Ascending aorta (tissue), 2 donors: ENCODE results near the gene COL13A1. TPM values are rescaled to one million over a fixed set of nuclear protein-coding genes. Genes with fewer than 3 reads are reported as not detected.

ENCODE experiments used
- DNase-seq, 2 donors: peaks; one replicate each; pipeline ENCODE4 v3.0.0-alpha.2; 2019; ENCODE audit warnings: low spot score in 2 of 2
- H3K27ac ChIP-seq, 2 donors: fragments of 200-600 bp; sonication (generic); one replicate each; pipeline ENCODE4 v1.5.1; 2016 to 2017; ENCODE audit warnings: mild to moderate bottlenecking in 1 of 2
- H3K27me3 ChIP-seq: fragments of 200-600 bp; sonication (generic); one replicate; pipeline ENCODE4 v1.5.1; 2017
- H3K36me3 ChIP-seq, 2 donors: fragments of 200-600 bp; sonication (generic); one replicate each; pipeline ENCODE4 v1.5.1; 2016
- H3K4me1 ChIP-seq, 2 donors: fragments of 200-600 bp; sonication (generic); one replicate each; pipeline ENCODE4 v1.5.1; 2016 to 2017; ENCODE audit warnings: mild to moderate bottlenecking in 1 of 2
- H3K4me3 ChIP-seq, 2 donors: fragments of 200-600 bp; sonication (generic); one replicate each; pipeline ENCODE4 v1.5.1; 2016 to 2017; ENCODE audit warnings: mild to moderate bottlenecking in 1 of 2
- H3K9me3 ChIP-seq, 2 donors: fragments of 200-600 bp; sonication (generic); one replicate each; pipeline ENCODE4 v1.5.1; 2016
- intact Hi-C: fragments of 100-400 bp; cut with DNase I; formaldehyde crosslinking; loops from one replicate; pipeline ENCODE4 v1.15.1; 2023
- total RNA-seq: library from RNA; depleted of rRNA; stranded (reverse); fragments of >200 nt; gene quantifications from one replicate; pipeline ENCODE4 v1.1.0, GENCODE V29; 2016
- TF ChIP-seq, protein P1 (sequence below), 3 experiments: fragments of 200-600 bp in 2 of 3; fragments of 450-650 bp in 1 of 3; sonication (generic) in 2 of 3; IDR thresholded peaks; one replicate each; pipeline ENCODE4 v1.5.1; 2016 to 2019; ENCODE audit warnings: antibody characterized with exemption in 3 of 3, mild to moderate bottlenecking in 1 of 3, moderate library complexity in 1 of 3

The COL13A1 gene
- total RNA-seq, 1 donor from 2014 or later: 8.0 TPM

DNA sequence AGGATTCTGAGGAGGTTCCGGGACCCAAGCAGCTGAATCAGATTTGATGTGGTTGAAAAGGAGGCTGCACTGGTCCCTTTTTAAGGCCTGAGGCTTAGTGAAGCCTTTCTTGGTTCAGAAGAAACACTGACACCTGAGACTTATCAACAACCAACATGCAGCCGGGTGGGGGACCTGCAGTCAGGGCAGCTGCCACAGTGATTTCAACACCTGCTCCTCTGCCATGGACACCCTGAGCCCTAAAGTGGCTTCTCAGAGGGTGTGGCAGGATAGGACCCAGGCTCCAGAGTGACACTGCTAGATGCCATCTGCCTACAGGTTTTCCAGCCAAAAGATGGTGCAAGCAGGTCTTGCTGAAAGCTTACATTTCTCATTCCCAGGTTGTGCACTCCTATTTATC, 99.3 kb downstream of the COL13A1 start:
- intact Hi-C loops: no loop called here
- no peaks in the 10 kb centered on the region for H3K9me3 ChIP-seq
- no peaks in the 10 kb centered on the region for H3K36me3 ChIP-seq
- no peak overlapping the region for H3K4me3 ChIP-seq
- no peak overlapping the region for H3K27ac ChIP-seq
- no peaks in the 10 kb centered on the region for H3K27me3 ChIP-seq
- DNase-seq: no peak
- TF ChIP-seq, protein P1, sequence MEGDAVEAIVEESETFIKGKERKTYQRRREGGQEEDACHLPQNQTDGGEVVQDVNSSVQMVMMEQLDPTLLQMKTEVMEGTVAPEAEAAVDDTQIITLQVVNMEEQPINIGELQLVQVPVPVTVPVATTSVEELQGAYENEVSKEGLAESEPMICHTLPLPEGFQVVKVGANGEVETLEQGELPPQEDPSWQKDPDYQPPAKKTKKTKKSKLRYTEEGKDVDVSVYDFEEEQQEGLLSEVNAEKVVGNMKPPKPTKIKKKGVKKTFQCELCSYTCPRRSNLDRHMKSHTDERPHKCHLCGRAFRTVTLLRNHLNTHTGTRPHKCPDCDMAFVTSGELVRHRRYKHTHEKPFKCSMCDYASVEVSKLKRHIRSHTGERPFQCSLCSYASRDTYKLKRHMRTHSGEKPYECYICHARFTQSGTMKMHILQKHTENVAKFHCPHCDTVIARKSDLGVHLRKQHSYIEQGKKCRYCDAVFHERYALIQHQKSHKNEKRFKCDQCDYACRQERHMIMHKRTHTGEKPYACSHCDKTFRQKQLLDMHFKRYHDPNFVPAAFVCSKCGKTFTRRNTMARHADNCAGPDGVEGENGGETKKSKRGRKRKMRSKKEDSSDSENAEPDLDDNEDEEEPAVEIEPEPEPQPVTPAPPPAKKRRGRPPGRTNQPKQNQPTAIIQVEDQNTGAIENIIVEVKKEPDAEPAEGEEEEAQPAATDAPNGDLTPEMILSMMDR (IDR thresholded peaks at IDR 0.05): no peak
- no peaks in the 10 kb centered on the region for H3K4me1 ChIP-seq

DNA sequence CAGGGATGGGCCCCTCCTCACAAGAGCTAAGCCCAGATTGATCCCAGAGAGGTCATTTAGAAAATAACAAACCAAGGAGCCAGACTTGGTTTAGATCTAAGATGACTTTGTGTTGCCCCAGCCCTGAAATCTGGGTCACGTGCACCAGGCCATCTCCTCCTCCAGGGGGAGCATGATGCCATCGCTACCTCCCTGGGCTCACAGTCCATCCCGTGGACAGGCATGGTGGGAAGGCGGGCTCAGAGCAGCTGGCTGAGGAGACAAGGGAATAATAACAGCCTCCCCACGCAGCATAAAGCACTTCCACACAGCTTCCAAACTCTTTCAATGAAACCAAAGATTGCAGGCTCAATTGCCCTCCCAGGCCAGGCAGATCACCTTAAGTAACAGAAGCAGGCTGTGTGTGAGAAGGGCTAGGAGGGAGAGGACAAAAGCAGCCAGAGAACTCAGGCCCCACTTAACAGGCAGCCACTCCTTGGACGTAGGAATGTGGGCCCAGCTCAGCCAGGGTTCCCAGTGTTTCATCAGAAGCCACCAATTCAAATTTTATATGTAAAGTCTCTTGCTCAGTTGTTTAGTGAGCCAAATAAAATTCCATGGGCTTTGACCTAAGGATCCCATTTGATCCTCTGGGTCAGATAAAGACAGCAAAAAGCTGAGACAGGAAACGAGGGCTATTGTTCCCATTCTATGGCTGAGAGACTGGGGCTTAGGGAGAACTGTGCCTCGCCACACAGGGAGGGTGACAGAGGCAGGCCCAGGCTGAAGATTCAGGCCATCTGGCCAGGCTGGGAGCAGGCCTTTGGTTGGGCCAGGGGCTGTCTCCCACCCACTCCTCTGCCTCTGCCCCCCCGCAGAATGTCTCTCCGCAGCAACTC, 100.2 kb downstream of the COL13A1 start:
- intact Hi-C loops: no loop called here
- DNase-seq: no peak

GRCh38 chr10:69902835-69903535, 101.3 kb downstream of the COL13A1 start:
- no peak overlapping the region for H3K4me3 ChIP-seq
- TF ChIP-seq, protein P1 (IDR thresholded peaks at IDR 0.05): no peak

More for the DNA sequence above, 100.2 kb downstream of the COL13A1 start:
- TF ChIP-seq, protein P1 (IDR thresholded peaks at IDR 0.05): peak in 2 of 3 experiments; percentile 42 to 58
- Histone ChIP-seq H3K36me3 (no peaks in the 10 kb centered on the region), H3K27ac (no peak overlapping the region), H3K4me3 (no peak overlapping the region), H3K9me3 (no peaks in the 10 kb centered on the region), H3K4me1 (no peaks in the 10 kb centered on the region), H3K27me3 (no peaks in the 10 kb centered on the region)

GRCh38 chr10:69904533-69904932, 102.8 kb downstream of the COL13A1 start:
- TF ChIP-seq, protein P1 (IDR thresholded peaks at IDR 0.05): no peak
- Histone ChIP-seq H3K36me3 (no peaks in the 10 kb centered on the region), H3K27ac (no peak overlapping the region), H3K9me3 (no peaks in the 10 kb centered on the region), H3K27me3 (no peaks in the 10 kb centered on the region), H3K4me3 (no peak overlapping the region), H3K4me1 (no peaks in the 10 kb centered on the region)
- DNase-seq: no peak
- intact Hi-C loops: no loop called here

More at GRCh38 chr10:69902835-69903535, 101.3 kb downstream of the COL13A1 start:
- intact Hi-C loops: no loop called here
- no peak for DNase-seq
- no peaks in the 10 kb centered on the region for H3K4me1 ChIP-seq
- no peak overlapping the region for H3K27ac ChIP-seq
- H3K36me3 ChIP-seq: no peaks in the 10 kb centered on the region
- no peaks in the 10 kb centered on the region for H3K9me3 ChIP-seq
- H3K27me3 ChIP-seq: no peaks in the 10 kb centered on the region

GRCh38 chr10:69906425-69906824, 104.7 kb downstream of the COL13A1 start:
- intact Hi-C loops: no loop called here
- no peak overlapping the region for H3K4me3 ChIP-seq
- peaks cover 8 to 12% of the 10 kb centered on the region in 2 donors for H3K4me1 ChIP-seq
- TF ChIP-seq, protein P1 (IDR thresholded peaks at IDR 0.05): no peak
- no peaks in the 10 kb centered on the region for H3K36me3 ChIP-seq
- no peaks in the 10 kb centered on the region for H3K27me3 ChIP-seq
- H3K9me3 ChIP-seq: no peaks in the 10 kb centered on the region
- no peak for DNase-seq
- no peak overlapping the region for H3K27ac ChIP-seq
